HL-60 (cell line): Measurements from ENCODE around the gene LY86.

Experiments used
- DNase-seq, 2 experiments: peaks; one replicate each; pipeline ENCODE4 v3.0.0-alpha.2; 2010 to 2020; ENCODE audit warnings: low read depth in 1 of 2, low spot score in 1 of 2
- H3K27ac ChIP-seq: fragments of 250-450 bp; sonication (Bioruptor Pico); replicated peaks from 2 replicates; pipeline ENCODE4 v1.5.1; 2020; ENCODE audit warnings: mild to moderate bottlenecking, moderate library complexity
- H3K27me3 ChIP-seq: fragments of 250-450 bp; sonication (Bioruptor Pico); 2 replicates; pipeline ENCODE4 v1.5.1; 2021; ENCODE audit warnings: mild to moderate bottlenecking, moderate library complexity; ENCODE audit not compliant: insufficient read depth, poor library complexity, severe bottlenecking
- H3K4me3 ChIP-seq: replicated peaks from 2 replicates; pipeline ENCODE4 v1.5.1; 2011; ENCODE audit warnings: mild to moderate bottlenecking, control low read depth, low read length; ENCODE audit not compliant: insufficient read depth
- GABPA ChIP-seq: IDR thresholded peaks from 2 replicates; pipeline ENCODE4 v1.6.1; 2012; ENCODE audit warnings: low read depth
- POLR2AphosphoS5 ChIP-seq: IDR thresholded peaks from 2 replicates; pipeline ENCODE4 v1.6.1; 2012; ENCODE audit warnings: low read depth
- SPI1 ChIP-seq: IDR thresholded peaks from 2 replicates; pipeline ENCODE4 v1.6.1; 2012; ENCODE audit warnings: low read depth, mild to moderate bottlenecking, borderline replicate concordance
- TF ChIP-seq, protein P1 (sequence below): IDR thresholded peaks from one replicate; pipeline ENCODE4 v1.5.1; 2011; ENCODE audit warnings: low read length, control low read depth, inconsistent platforms; ENCODE audit not compliant: insufficient read depth
- TF ChIP-seq, protein P2 (sequence below): IDR thresholded peaks from 2 replicates; pipeline ENCODE4 v1.6.1; 2012; ENCODE audit warnings: low read depth; ENCODE audit not compliant: insufficient replicate concordance

Gene LY86

DNA sequence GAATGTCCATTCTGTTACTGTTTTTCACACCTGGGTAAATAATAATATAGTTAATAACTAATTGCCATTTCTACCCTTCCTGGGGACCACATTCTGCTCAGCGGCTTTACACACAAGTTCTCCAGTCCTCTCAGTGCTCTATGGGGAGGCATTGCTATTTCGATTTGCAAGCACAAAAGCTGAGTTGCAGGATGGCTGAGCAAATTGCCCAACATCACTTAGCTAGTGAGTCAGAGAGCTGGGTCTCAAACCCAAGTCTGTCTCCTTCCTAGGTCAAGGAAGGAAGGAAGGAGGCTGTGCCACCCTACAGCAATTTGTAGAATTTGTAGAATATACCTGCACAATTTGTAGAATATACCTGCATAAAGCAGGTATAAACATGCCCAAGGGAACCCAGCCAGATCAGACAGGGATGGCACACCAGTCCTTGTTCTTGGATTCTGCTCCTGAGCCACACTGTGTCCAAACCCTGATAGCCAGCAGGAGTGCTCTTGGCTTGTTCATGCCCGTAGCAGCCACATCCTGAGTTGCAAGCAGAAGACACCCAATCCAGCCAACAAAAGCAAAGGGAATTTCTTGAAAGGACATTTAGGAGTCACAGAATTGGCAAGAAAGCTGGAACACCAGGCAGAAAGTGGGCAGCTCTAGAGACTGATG, 56.9 kb downstream of the LY86 start:
- Histone ChIP-seq H3K27me3 (no peaks in the 10 kb centered on the region), H3K27ac (no peak overlapping the region), H3K4me3 (no peak overlapping the region)
- TF ChIP-seq GABPA (no peak), SPI1 (no peak), POLR2AphosphoS5 (no peak)
- DNase-seq = peak; percentile 78 to 86

DNA sequence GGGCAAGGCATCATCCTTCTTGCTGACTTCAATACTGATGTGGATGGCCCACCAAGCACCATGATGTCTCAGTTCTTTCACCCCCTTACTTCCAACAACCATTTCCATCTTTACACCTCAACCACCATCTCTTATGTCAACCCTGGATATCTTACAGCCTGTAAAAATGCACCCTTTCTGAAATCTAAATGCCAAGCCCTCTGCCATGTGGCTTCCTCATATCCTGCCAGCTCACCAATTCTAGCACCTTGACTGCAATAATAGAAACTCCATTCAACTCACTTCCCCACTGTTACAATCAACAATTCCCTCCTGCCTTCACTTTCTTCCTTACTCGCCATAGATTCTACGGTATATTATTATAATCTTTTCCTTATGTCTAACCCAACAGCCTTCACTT, 57.9 kb downstream of the LY86 start:
- TF ChIP-seq, protein P1, sequence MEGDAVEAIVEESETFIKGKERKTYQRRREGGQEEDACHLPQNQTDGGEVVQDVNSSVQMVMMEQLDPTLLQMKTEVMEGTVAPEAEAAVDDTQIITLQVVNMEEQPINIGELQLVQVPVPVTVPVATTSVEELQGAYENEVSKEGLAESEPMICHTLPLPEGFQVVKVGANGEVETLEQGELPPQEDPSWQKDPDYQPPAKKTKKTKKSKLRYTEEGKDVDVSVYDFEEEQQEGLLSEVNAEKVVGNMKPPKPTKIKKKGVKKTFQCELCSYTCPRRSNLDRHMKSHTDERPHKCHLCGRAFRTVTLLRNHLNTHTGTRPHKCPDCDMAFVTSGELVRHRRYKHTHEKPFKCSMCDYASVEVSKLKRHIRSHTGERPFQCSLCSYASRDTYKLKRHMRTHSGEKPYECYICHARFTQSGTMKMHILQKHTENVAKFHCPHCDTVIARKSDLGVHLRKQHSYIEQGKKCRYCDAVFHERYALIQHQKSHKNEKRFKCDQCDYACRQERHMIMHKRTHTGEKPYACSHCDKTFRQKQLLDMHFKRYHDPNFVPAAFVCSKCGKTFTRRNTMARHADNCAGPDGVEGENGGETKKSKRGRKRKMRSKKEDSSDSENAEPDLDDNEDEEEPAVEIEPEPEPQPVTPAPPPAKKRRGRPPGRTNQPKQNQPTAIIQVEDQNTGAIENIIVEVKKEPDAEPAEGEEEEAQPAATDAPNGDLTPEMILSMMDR = no peak
- TF ChIP-seq SPI1 (0 out of 2 replicates have a peak, but pooled peaks have one; percentile 1), GABPA (no peak), POLR2AphosphoS5 (no peak)
- TF ChIP-seq, protein P2, sequence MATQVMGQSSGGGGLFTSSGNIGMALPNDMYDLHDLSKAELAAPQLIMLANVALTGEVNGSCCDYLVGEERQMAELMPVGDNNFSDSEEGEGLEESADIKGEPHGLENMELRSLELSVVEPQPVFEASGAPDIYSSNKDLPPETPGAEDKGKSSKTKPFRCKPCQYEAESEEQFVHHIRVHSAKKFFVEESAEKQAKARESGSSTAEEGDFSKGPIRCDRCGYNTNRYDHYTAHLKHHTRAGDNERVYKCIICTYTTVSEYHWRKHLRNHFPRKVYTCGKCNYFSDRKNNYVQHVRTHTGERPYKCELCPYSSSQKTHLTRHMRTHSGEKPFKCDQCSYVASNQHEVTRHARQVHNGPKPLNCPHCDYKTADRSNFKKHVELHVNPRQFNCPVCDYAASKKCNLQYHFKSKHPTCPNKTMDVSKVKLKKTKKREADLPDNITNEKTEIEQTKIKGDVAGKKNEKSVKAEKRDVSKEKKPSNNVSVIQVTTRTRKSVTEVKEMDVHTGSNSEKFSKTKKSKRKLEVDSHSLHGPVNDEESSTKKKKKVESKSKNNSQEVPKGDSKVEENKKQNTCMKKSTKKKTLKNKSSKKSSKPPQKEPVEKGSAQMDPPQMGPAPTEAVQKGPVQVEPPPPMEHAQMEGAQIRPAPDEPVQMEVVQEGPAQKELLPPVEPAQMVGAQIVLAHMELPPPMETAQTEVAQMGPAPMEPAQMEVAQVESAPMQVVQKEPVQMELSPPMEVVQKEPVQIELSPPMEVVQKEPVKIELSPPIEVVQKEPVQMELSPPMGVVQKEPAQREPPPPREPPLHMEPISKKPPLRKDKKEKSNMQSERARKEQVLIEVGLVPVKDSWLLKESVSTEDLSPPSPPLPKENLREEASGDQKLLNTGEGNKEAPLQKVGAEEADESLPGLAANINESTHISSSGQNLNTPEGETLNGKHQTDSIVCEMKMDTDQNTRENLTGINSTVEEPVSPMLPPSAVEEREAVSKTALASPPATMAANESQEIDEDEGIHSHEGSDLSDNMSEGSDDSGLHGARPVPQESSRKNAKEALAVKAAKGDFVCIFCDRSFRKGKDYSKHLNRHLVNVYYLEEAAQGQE = no peak
- no peak overlapping the region for H3K4me3 ChIP-seq
- no peak overlapping the region for H3K27ac ChIP-seq
- H3K27me3 ChIP-seq = no peaks in the 10 kb centered on the region
- no peak for DNase-seq

DNA sequence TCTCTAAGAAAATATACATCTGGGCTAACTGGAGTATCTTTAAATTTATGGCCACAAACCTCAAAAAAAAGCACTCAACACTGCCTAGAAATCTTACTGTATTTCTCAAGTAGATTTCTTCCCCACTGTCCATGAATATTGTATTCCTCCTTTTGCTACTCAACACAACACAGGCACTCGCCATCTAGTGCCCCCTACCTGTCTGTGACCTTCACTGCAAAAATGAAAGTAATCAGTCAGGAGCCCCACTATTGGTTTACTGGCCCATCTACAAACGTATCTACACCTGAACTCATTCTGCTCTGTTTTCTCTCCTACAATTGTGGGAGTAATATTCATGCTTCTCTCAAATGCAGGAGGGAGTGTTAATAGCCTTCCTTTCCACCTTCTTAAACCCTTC, 58.3 kb downstream of the LY86 start:
- no peak for DNase-seq
- Histone ChIP-seq H3K4me3 (no peak overlapping the region), H3K27ac (no peak overlapping the region), H3K27me3 (no peaks in the 10 kb centered on the region)
- TF ChIP-seq POLR2AphosphoS5 = no peak

DNA sequence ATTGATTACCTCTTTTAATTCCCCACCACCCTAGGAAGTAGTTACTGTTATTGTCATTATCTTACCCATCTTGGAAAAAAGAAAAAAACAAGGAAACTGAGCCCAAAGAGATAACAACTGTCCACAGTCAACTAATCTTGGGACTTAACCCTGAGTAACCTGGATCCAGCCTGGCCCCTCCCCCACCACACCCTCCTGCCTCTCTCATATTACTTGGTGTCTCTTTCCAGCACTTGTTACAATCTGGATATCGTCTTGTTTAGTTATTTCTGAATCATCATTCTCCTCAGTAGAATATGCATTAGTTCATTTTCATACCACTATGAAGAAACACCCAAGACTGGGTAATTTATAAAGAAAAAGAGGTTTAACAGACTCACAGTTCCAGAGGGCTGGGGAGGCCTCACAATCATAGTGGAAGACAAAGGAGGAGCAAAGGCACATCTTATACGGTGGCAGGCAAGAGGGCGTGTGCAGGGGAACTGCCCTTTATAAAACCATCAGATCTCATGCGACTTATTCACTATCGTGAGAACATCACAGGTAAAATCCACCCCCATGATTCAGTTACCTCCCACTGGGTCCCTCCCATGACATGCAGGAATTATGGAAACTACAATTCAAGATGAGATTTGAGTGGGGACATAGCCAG, 60.3 kb downstream of the LY86 start:
- H3K27me3 ChIP-seq = no peaks in the 10 kb centered on the region
- no peak overlapping the region for H3K27ac ChIP-seq
- H3K4me3 ChIP-seq = no peak overlapping the region
- TF ChIP-seq SPI1 (no peak), POLR2AphosphoS5 (no peak), GABPA (no peak)
- TF ChIP-seq, protein P2 = no peak
- TF ChIP-seq, protein P1 = no peak
- DNase-seq = no peak
